NCI-H1436 treated with DMSO at 0.1 percent for 48 hours (cell line): ENCODE data around the gene ULK3.

Experiments
- DNase-seq: peaks from one replicate; lab custom pipeline; 2025; lab: John Stamatoyannopoulos, UW

Gene ULK3

GRCh38 chr15:74868059-74868458, 25.1 kb upstream of the ULK3 start:
- DNase-seq: no peak

- DNase-seq: no peak
These were observed 24.6 kb upstream of the ULK3 start for GRCh38 chr15:74867466-74868038.

- no peak for DNase-seq
These were observed 23.1 kb upstream of the ULK3 start for GRCh38 chr15:74866090-74866489.

- no peak for DNase-seq
These were observed 22.4 kb upstream of the ULK3 start for GRCh38 chr15:74865316-74865715.

GRCh38 chr15:74864296-74864695, 21.3 kb upstream of the ULK3 start:
- DNase-seq: no peak

- DNase-seq: no peak
These were observed 20.5 kb upstream of the ULK3 start for GRCh38 chr15:74863239-74864056.

GRCh38 chr15:74858369-74858740, 15.4 kb upstream of the ULK3 start:
- no peak for DNase-seq

GRCh38 chr15:74857671-74858368, 14.9 kb upstream of the ULK3 start:
- no peak for DNase-seq

- DNase-seq: no peak
These were observed 14.2 kb upstream of the ULK3 start for GRCh38 chr15:74857082-74857655.

GRCh38 chr15:74856537-74856936, 13.6 kb upstream of the ULK3 start:
- DNase-seq: no peak

GRCh38 chr15:74855857-74856256, 12.9 kb upstream of the ULK3 start:
- no peak for DNase-seq

- DNase-seq: no peak
These were observed 11.6 kb upstream of the ULK3 start for GRCh38 chr15:74854453-74855022.

GRCh38 chr15:74851960-74852359, 9.0 kb upstream of the ULK3 start:
- no peak for DNase-seq

GRCh38 chr15:74850393-74850792, 7.4 kb upstream of the ULK3 start:
- DNase-seq: no peak

- DNase-seq: no peak
These were observed 4.5 kb upstream of the ULK3 start for GRCh38 chr15:74847432-74847831.

GRCh38 chr15:74845581-74845980, 2.6 kb upstream of the ULK3 start:
- no peak for DNase-seq

- DNase-seq: no peak
These were observed 2.2 kb upstream of the ULK3 start for GRCh38 chr15:74845208-74845568.

- no peak for DNase-seq
These were observed 1.6 kb upstream of the ULK3 start for GRCh38 chr15:74844319-74845207.

- no peak for DNase-seq
These were observed 939 bp upstream of the ULK3 start for GRCh38 chr15:74843891-74844299.

GRCh38 chr15:74843445-74843828, 481 bp upstream of the ULK3 start:
- DNase-seq: no peak

GRCh38 chr15:74841891-74842373, 1.0 kb downstream of the ULK3 start:
- no peak for DNase-seq
